GM20000 (cell line): ENCODE results near the gene C18orf32.
"Not testable (repeated sequence)": the region's sequence is repeated elsewhere in the genome, so short reads cannot be mapped to it uniquely, and the experiment has no call there.

ENCODE experiments used
- DNase-seq: peaks from one replicate; pipeline ENCODE4 v3.0.0; 2012; ENCODE audit warnings: low spot score
- TF ChIP-seq, protein P1 (sequence below): IDR thresholded peaks from 2 replicates; pipeline ENCODE4 v1.5.1; 2012; ENCODE audit warnings: mild to moderate bottlenecking, control low read depth; ENCODE audit errors: extremely low read depth, missing control alignments

Gene C18orf32

DNA sequence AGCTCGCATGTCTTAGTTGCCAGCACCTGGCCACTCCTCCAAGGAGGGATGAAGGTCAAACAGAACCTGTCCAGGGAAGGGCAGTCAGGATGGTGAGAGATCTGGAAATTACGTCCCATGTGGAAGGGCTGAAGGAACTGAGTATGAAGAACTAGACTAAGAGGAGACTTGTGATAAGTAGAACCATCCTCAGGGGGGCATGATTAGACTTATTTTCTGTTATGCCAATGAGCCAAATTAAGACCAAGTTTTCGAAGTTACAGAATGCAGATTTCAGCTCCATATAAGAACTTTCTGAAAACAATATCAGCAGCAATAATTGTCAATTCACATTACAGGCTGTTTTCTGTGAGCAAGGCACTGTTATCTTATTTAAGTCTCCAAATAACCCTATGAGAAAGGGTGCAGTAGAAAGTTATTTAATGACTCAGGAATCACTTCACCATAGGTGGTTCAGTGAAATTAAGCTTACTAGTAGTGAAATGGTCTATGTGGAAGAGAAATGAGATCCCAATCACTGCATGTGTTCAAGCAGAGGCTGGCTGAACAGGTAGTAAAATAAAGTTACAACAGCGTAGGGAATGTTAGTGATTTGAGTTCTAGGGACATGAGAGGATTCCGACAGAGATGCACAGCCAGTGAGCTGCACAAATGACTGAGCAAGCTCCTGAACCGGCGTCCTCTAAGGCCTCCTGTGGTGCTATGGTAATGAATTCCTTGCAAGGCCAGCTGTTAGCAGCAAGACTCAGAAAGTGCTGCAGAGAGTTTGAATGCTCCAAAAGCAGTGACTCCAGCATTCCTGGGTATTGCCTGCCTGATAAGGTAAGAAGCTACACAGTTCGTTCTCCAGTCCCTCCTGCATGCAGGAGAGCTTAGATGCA, 22.1 kb downstream of the C18orf32 start:
- TF ChIP-seq, protein P1, sequence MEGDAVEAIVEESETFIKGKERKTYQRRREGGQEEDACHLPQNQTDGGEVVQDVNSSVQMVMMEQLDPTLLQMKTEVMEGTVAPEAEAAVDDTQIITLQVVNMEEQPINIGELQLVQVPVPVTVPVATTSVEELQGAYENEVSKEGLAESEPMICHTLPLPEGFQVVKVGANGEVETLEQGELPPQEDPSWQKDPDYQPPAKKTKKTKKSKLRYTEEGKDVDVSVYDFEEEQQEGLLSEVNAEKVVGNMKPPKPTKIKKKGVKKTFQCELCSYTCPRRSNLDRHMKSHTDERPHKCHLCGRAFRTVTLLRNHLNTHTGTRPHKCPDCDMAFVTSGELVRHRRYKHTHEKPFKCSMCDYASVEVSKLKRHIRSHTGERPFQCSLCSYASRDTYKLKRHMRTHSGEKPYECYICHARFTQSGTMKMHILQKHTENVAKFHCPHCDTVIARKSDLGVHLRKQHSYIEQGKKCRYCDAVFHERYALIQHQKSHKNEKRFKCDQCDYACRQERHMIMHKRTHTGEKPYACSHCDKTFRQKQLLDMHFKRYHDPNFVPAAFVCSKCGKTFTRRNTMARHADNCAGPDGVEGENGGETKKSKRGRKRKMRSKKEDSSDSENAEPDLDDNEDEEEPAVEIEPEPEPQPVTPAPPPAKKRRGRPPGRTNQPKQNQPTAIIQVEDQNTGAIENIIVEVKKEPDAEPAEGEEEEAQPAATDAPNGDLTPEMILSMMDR = no peak
- no peak for DNase-seq

DNA sequence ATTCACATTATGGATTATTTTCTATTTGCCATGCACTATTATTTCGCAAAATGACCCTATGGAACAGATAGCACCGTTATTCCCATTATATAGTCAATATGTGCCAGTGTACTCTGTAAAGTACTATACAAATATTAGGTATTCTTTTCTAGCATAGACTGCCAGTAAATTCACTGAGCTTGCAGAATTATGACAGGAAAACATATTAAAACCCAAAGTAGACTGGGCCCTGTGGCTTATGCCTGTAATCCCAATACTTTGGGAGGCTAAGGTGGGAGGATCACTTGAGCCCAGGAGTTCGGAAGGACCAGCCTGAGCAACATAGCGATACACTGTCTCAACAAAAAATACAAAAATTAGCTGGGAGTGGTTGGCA, 25.4 kb downstream of the C18orf32 start:
- TF ChIP-seq, protein P1 = no peak
- no peak for DNase-seq

- no peak for DNase-seq
- TF ChIP-seq, protein P1 = no peak
These were observed 25.9 kb downstream of the C18orf32 start for GRCh38 chr18:49460976-49461601.

DNA sequence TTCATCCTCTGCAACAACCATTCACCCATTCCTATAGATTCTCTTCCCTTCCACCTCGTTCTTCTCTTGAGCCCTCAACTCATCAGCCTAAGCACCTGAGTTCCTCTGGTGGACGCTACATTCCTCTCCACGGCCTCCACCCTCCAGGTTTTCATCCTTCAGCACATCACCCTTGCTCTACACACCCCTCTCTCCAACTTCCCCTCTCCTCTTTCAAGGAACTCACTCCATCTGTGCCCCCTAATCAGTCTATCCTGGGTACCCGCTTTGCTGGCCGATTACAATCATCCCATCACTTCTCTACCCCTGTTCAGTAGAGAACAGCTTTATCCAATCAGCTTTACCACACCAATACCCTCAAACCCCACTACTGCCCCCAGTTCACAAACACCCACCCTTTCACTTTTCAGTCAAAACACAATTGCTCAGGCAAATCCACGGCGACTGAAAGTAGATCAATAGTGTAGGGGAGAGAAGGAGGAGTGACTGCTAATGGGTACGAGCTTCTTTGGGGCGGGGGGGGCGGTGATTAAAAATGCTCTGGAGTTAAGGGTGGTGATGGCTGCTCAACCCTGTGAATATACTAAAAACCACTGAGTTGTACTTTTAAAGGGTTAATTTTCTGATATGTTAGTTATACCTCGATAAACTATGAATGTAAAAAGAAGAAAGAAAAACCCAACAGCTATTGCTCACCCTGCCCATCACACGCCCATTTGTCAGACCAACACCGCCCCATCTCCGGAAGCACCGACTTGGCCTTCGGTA, 27.4 kb downstream of the C18orf32 start:
- peak; percentile 67 for DNase-seq
- TF ChIP-seq, protein P1 = no peak

- no peak for DNase-seq
- TF ChIP-seq, protein P1 = no peak
These were observed 29.4 kb downstream of the C18orf32 start for GRCh38 chr18:49457616-49458015.

GRCh38 chr18:49456794-49457193, 30.2 kb downstream of the C18orf32 start:
- no peak for DNase-seq
- TF ChIP-seq, protein P1 = no peak

DNA sequence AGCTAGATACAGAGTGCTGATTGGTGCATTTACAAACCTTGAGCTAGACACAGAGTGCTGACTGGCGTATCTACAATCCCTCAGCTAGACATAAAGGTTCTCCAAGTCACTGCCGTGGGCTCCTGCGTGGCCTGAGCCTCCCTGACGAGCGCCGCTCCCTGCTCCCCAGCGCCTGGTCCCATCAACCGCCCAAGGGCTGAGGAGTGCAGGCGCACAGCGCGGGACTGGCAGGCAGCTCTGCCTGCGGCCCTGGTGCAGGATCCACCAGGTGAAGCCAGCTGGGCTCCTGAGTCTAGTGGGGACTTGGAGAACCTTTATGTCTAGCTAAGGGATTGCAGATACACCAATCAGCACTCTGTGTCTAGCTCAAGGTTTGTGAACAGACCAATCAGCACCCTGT, 34.5 kb downstream of the C18orf32 start:
- not testable (repeated sequence) for DNase-seq
